Measurements from ENCODE around the gene RND3.

Gene RND3

DNA sequence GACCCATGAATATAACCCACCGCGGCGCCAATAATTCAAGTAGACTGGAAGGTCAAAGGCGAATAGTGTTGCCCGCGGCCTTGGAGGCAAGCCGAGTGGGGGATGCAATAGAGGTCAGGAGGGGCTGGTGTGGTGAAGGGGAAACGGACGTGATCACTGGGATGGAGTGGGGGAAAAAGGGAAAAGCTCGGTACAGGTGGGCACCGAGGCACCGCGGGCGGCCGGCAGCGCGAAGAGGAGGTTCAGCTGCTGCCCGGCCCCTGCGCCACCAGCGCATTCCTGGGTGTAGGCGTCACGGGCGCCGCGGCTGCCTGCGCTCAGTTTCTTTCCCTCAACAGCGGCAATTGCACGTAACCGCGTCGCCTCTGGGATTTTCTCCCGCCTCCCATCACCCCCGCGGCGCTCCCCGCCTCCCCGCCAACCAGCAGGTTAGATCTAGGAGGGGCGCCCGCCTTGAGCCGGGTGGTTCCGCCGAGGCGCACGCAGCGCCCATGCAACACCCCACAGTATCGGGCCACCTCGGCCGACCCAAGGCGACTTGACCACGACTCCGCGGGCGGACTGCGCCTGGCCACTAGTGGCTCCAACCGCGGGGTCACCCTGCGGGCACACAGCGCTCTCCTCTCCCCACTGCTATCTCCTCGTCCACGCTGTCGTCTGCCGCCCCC lies 1.5 kb downstream of the RND3 start:
- Histone ChIP-seq H3K27me3 (ENCODE audit: insufficient read depth, low read length) (no peaks in the 10 kb centered on the region), H3K4me3 (ENCODE audit: low read length) (peak overlapping the region; percentile 96), H3K9me3 (ENCODE audit: low read length) (no peaks in the 10 kb centered on the region), H3K36me3 (ENCODE audit: insufficient read depth, low read length) (peaks cover 21% of the 10 kb centered on the region), H3K4me1 (ENCODE audit: insufficient read depth, low read length) (peaks cover 28% of the 10 kb centered on the region), H2AFZ (ENCODE audit: low read depth, low read length) (peak overlapping the region; percentile 19)

DNA sequence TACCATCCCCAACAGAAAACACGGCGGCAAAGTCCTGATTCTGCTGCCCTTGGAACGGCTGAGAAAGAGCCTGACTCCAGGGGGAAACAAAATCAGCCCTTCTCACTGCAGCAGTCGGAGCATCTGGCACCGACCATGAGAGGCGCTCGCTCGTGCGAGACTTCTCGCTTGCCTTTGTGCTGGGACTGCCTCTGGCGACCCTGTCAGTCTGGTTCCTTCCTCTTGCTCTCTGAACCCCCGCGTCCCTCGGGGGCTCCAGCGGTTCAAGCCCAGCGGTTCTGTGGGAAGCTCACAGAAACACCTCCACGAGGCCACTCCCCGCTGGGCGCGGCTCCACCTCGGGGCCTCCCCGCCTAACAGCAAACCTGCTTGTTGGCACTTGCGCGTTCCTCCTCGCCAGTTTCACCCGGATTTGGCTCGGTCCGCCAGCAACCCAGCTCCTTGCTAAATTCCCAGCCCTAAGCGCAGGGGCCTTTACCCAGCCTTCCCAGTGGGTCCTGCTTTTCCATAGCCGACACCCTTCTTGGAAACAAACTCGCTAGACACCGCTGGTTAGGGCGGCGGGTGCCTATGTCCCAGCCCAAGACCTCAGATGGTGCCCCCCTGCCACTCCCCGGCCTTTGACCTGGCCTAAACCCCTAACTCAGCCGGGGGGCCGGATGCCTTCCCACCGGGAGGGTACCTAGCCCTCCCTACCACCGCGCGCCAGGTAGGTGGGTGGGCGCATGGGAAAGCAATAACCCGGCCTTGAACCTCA lies 2.2 kb downstream of the RND3 start:
- H3K4me1 ChIP-seq (ENCODE audit: insufficient read depth, low read length): peaks cover 33% of the 10 kb centered on the region

DNA sequence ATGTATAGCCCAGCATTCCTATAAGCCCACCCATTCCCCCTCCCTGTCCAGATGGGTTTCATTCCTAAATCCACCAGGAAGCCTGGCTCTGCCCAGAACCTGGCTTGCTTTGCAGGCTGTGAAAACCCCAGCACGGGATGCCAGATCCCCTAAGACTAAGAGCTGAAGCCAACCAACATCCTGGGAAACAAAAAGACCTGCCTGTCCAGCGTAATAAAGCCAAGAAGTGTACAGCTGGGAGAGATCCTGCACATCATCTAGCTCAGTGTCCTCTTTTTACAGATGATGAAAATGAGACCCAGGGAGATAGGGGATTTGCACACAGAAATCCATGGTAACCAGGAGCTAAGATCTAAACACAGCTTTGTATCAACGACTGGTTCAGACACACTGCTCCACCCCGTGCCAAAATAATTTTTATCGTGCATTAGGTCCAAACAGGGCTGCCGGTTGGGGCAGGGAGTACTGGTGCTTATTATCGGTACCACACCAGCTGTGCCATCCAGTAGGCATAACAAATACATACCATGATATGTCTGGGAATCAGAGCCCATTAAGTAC lies 2.9 kb downstream of the RND3 start:
- Histone ChIP-seq H3K27me3 (ENCODE audit: insufficient read depth, low read length) (no peaks in the 10 kb centered on the region), H2AFZ (ENCODE audit: low read depth, low read length) (no peak overlapping the region), H3K4me3 (ENCODE audit: low read length) (peak overlapping the region; percentile 96), H3K4me1 (ENCODE audit: insufficient read depth, low read length) (peaks cover 36% of the 10 kb centered on the region), H3K36me3 (ENCODE audit: insufficient read depth, low read length) (peaks cover 35% of the 10 kb centered on the region), H3K9me3 (ENCODE audit: low read length) (no peaks in the 10 kb centered on the region)

More for the DNA sequence above, 2.2 kb downstream of the RND3 start:
- Histone ChIP-seq H3K36me3 (ENCODE audit: insufficient read depth, low read length) (peaks cover 28% of the 10 kb centered on the region), H3K27me3 (ENCODE audit: insufficient read depth, low read length) (no peaks in the 10 kb centered on the region), H3K9me3 (ENCODE audit: low read length) (no peaks in the 10 kb centered on the region), H3K4me3 (ENCODE audit: low read length) (peak overlapping the region; percentile 96), H2AFZ (ENCODE audit: low read depth, low read length) (no peak overlapping the region)

DNA sequence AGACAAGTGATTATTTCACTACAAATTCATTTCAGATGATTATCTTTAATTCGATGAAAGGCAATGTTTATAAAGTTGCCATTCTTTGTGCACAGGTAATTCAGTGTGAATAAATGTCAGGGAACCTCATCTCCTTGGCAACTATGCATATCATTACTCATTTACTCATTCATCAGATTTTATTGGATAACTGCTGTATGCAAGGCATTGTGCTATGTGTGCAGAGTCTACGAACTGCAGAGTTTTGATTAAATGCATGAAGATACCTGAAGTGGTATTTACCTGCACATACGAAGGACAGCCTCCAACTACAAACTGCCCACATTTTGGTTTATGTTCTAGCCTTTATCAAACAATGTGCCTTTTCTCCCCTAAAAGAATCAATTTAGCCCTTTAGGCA lies 3.5 kb downstream of the RND3 start:
- Histone ChIP-seq H3K36me3 (ENCODE audit: insufficient read depth, low read length) (peaks cover 39% of the 10 kb centered on the region), H3K27me3 (ENCODE audit: insufficient read depth, low read length) (no peaks in the 10 kb centered on the region), H3K9me3 (ENCODE audit: low read length) (no peaks in the 10 kb centered on the region), H2AFZ (ENCODE audit: low read depth, low read length) (no peak overlapping the region), H3K4me1 (ENCODE audit: insufficient read depth, low read length) (peaks cover 41% of the 10 kb centered on the region), H3K4me3 (ENCODE audit: low read length) (peak overlapping the region; percentile 96)

DNA sequence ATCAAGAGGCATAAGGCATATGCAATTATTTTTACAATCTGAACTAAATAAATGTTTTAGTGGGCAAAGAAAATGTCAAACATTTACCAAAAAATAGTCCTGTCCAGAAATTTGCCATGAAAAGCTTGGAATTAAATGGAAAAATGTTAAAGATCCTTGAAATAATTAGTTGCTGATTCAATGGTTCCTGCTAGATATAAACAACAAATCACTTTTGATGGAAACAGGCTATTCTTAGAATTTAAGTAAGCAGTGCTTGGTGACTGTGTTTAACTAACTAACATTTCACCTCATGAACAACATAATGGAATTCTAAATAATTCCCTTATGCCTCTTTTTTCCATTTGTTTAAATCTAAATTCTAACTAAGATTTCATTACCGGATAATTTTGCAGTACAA lies 3.9 kb downstream of the RND3 start:
- Histone ChIP-seq H3K4me3 (ENCODE audit: low read length) (peak overlapping the region; percentile 96), H3K36me3 (ENCODE audit: insufficient read depth, low read length) (peaks cover 39% of the 10 kb centered on the region), H2AFZ (ENCODE audit: low read depth, low read length) (no peak overlapping the region), H3K27me3 (ENCODE audit: insufficient read depth, low read length) (no peaks in the 10 kb centered on the region), H3K4me1 (ENCODE audit: insufficient read depth, low read length) (peaks cover 46% of the 10 kb centered on the region), H3K9me3 (ENCODE audit: low read length) (no peaks in the 10 kb centered on the region)

DNA sequence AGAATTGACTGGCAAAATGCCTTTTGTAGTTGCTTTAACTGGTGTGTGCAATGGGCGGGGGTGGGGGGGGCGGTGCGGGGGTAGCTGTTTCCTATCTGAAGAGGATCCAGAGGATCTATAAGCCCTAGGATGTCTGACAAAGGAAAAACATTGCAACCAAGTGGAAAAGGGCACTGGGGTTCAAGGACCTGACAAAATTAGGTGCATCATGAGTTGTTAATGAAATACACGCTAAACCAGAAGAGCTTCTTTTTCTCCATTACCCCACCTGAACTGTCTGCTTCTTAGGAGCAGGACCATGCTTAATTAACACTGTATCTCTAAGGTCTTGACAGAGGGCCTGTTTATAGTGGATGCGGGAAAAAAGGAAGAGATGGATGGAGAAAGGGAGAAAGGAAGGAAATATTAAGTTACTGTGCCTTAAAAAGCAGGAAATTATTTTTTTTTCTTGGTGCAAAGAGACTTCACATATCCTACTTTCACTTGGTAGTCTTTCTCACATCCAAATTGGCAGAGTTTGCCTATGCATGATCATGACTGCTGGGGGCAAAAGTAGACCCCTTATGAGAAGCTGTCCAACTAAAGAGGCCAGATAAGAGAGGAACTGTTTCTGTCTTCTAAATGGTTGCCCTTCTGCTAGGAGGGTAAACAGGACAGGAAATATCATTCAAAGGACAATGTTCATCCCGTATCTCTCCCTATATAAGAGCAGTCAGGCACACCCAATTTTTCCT lies 4.6 kb downstream of the RND3 start:
- peaks cover 40% of the 10 kb centered on the region for H3K36me3 ChIP-seq (ENCODE audit: insufficient read depth, low read length)
- no peak overlapping the region for H2AFZ ChIP-seq (ENCODE audit: low read depth, low read length)
- H3K9me3 ChIP-seq (ENCODE audit: low read length): no peaks in the 10 kb centered on the region
- H3K27me3 ChIP-seq (ENCODE audit: insufficient read depth, low read length): no peaks in the 10 kb centered on the region
- peaks cover 52% of the 10 kb centered on the region for H3K4me1 ChIP-seq (ENCODE audit: insufficient read depth, low read length)
- peak overlapping the region; percentile 96 for H3K4me3 ChIP-seq (ENCODE audit: low read length)

DNA sequence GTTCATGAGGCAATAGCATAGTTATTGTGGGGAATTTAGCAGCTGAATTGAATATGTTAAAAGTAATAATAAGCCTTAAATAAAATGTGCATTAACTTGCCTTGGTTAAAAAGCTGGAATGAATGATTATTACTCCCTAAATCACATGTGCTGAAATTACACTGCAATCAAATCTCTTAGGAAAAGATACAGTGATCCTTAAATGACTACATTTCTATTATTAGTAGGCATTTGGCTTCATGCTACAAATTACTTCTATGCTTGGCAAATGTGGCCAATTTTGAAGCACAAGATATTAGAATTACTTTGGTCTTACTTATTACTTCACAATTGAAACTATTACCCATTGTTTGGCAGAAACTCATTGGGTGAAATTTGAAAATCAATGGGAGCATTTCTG lies 5.4 kb downstream of the RND3 start:
- Histone ChIP-seq H3K27me3 (ENCODE audit: insufficient read depth, low read length) (no peaks in the 10 kb centered on the region), H3K4me1 (ENCODE audit: insufficient read depth, low read length) (peaks cover 59% of the 10 kb centered on the region), H2AFZ (ENCODE audit: low read depth, low read length) (no peak overlapping the region), H3K4me3 (ENCODE audit: low read length) (no peak overlapping the region), H3K9me3 (ENCODE audit: low read length) (no peaks in the 10 kb centered on the region), H3K36me3 (ENCODE audit: insufficient read depth, low read length) (peaks cover 46% of the 10 kb centered on the region)

DNA sequence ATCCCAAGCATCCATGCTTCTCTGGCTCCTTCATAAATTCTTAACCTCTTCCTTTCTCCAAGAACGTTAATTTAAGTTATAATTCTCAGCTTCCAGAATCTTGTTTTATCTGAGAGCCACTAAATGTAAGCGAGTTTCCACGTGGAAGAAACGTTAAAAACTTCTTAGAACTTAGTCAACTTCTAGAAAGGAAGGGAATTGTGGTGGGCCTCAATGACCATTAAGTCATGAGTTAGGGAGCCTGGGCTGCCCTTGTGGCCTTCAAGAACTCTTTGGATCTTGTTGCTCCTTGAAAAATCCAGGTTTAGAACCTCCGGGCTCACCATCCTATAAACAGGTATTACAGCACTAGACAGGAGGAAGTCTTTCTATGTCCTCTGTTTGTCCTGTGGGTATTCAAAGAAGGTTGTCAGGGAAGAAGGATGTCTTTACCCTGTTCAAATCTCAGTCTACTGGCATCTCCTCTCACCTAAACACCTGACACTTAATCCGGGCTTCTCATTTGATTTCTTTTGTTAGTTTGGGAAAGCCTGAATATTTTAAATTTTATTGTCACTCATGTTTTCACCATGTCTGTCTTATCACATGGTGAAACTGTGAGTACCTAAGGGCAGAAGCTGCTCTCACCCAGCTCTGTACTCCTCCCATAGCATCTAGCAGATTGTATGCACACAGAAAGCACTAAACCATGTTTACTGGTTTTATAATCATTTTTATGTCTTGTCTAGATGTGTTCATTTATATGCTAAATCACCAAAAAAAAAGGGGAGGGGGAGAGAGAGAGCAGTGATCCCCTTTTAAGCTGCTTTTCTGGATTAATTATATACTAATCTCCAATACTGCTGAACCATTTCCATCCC lies 6.3 kb downstream of the RND3 start:
- Histone ChIP-seq H2AFZ (ENCODE audit: low read depth, low read length) (no peak overlapping the region), H3K36me3 (ENCODE audit: insufficient read depth, low read length) (peaks cover 55% of the 10 kb centered on the region), H3K27me3 (ENCODE audit: insufficient read depth, low read length) (no peaks in the 10 kb centered on the region), H3K9me3 (ENCODE audit: low read length) (no peaks in the 10 kb centered on the region), H3K4me3 (ENCODE audit: low read length) (no peak overlapping the region), H3K4me1 (ENCODE audit: insufficient read depth, low read length) (peaks cover 67% of the 10 kb centered on the region)

DNA sequence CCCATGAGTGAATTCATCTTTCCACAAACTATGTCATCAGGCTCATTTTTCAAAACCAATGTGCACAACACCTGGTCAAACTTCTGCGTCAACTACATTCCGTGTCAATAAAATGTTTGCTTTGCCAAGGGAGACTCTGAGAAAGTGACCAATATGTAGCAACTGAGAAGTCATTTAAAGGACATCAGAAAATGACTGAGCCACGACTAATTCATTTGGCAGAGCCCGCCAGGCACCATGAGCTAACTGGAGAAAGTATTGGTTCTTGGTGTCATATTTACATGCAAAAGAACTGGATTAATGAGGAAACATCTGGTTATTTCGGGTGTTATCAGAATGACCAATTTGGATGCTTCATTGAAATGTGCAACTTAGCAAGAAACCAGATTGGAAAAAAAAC lies 7.2 kb downstream of the RND3 start:
- Histone ChIP-seq H3K27me3 (ENCODE audit: insufficient read depth, low read length) (no peaks in the 10 kb centered on the region), H2AFZ (ENCODE audit: low read depth, low read length) (no peak overlapping the region), H3K4me1 (ENCODE audit: insufficient read depth, low read length) (peaks cover 70% of the 10 kb centered on the region), H3K9me3 (ENCODE audit: low read length) (no peaks in the 10 kb centered on the region), H3K36me3 (ENCODE audit: insufficient read depth, low read length) (peaks cover 64% of the 10 kb centered on the region), H3K4me3 (ENCODE audit: low read length) (no peak overlapping the region)

DNA sequence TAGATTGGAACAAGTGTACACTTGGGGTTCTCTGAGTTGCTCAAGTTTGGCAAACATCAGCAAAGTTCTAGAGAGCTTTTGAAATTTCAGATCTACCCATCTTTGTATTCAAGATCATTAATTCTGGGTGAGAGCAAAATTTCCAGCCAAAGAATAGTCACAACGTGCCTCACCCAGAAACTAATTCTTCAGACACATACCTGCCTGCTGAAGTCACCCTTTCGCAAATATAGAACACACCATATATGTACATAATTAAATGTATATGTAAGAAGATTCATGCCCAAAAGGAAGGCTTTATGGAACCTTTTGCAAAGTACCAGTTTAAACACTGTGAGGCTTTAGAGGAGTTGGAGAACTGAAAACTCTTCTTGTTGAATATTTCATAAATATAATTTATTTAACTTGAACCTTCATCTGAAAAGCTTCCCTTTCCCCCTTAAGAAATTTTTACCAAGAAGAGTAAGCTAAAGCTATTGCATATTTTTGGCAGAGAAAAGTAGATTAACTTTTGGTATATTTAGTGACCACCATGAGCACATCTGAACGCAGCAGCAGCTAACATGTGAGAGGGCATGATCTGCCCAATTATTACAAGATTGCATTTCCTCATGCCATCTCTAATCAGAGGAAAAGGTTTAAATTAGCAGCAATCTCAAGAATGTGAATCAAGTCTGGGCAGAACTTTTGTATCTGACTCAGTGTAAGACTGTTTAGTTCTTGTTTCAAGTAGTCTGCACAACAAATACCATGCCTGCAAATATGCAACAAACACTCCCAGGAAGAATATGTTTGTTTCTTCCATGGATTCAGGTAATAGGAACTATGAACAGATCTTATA lies 8.2 kb downstream of the RND3 start:
- no peak overlapping the region for H2AFZ ChIP-seq (ENCODE audit: low read depth, low read length)
- peaks cover 74% of the 10 kb centered on the region for H3K36me3 ChIP-seq (ENCODE audit: insufficient read depth, low read length)
- H3K4me3 ChIP-seq (ENCODE audit: low read length): no peak overlapping the region
- no peaks in the 10 kb centered on the region for H3K27me3 ChIP-seq (ENCODE audit: insufficient read depth, low read length)
- no peaks in the 10 kb centered on the region for H3K9me3 ChIP-seq (ENCODE audit: low read length)
- H3K4me1 ChIP-seq (ENCODE audit: insufficient read depth, low read length): peaks cover 64% of the 10 kb centered on the region

DNA sequence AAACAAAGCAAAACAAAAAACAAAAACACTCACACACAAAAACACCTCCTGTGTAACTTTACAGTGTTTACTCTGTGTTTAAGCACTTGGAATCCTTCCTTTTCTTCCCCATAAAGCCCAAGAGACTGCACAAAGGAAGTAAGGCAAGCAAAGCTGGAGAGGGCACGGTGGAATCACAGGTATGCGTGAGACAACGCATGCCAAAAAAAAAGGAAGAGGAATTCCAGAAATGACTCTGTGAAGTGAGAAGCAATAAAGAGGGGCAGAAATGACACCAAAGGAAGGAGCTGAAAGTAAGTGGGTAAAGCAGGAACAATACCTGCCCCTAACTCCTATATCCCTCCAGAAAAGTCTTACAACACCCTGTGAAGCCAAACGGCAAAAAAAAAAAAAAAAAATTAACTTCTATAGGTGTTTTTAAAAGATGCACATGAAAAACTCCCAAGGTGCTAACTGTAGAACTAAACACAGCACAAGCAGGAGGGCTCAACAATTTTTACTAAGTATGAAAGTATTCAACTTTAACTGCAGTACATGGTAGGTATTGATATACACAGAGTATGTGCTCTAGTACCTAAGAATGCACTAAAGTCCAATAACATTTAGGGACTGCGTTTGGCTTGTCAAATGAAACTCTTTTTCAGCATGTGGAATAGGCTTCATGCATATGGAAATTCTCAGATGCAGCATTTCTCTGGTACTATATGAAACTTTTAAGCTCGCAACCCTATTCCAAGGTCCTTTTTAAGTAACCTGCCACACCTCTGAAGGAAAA lies 9.1 kb downstream of the RND3 start:
- Histone ChIP-seq H3K4me1 (ENCODE audit: insufficient read depth, low read length) (peaks cover 60% of the 10 kb centered on the region), H2AFZ (ENCODE audit: low read depth, low read length) (no peak overlapping the region), H3K27me3 (ENCODE audit: insufficient read depth, low read length) (no peaks in the 10 kb centered on the region), H3K36me3 (ENCODE audit: insufficient read depth, low read length) (peaks cover 80% of the 10 kb centered on the region), H3K9me3 (ENCODE audit: low read length) (no peaks in the 10 kb centered on the region), H3K4me3 (ENCODE audit: low read length) (no peak overlapping the region)
